Measurements from ENCODE around the gene PDE4A.
"Not testable (repeated sequence)": the region's sequence is repeated elsewhere in the genome, so short reads cannot be mapped to it uniquely, and the experiment has no call there.

Gene PDE4A

GRCh38 chr19:10424011-10424637, 3.8 kb downstream of the PDE4A start:
- peak; percentile 61 for DNase-seq (ENCODE audit: low spot score)

GRCh38 chr19:10427169-10427568, 6.8 kb downstream of the PDE4A start:
- DNase-seq (ENCODE audit: low spot score) = no peak

GRCh38 chr19:10428996-10429381, 8.7 kb downstream of the PDE4A start:
- DNase-seq (ENCODE audit: low spot score) = no peak

GRCh38 chr19:10430505-10431253, 10.3 kb downstream of the PDE4A start:
- DNase-seq (ENCODE audit: low spot score) = no peak

GRCh38 chr19:10431254-10431942, 11.1 kb downstream of the PDE4A start:
- no peak for DNase-seq (ENCODE audit: low spot score)

- DNase-seq (ENCODE audit: low spot score) = peak; percentile 32
Observed at GRCh38 chr19:10431943-10432735, 11.8 kb downstream of the PDE4A start.

- DNase-seq (ENCODE audit: low spot score) = no peak
Observed at GRCh38 chr19:10432736-10433130, 12.4 kb downstream of the PDE4A start.

GRCh38 chr19:10433131-10433536, 12.8 kb downstream of the PDE4A start:
- no peak for DNase-seq (ENCODE audit: low spot score)

- no peak for DNase-seq (ENCODE audit: low spot score)
Observed at GRCh38 chr19:10439588-10439987, 19.2 kb downstream of the PDE4A start.

- no peak for DNase-seq (ENCODE audit: low spot score)
Observed at GRCh38 chr19:10442698-10443097, 22.4 kb downstream of the PDE4A start.

- no peak for DNase-seq (ENCODE audit: low spot score)
Observed at GRCh38 chr19:10449037-10449436, 28.7 kb downstream of the PDE4A start.

- no peak for DNase-seq (ENCODE audit: low spot score)
Observed at GRCh38 chr19:10450191-10450852, 30.0 kb downstream of the PDE4A start.

GRCh38 chr19:10450853-10451609, 30.7 kb downstream of the PDE4A start:
- peak; percentile 70 for DNase-seq (ENCODE audit: low spot score)

- no peak for DNase-seq (ENCODE audit: low spot score)
Observed at GRCh38 chr19:10452726-10453618, 32.6 kb downstream of the PDE4A start.

GRCh38 chr19:10453852-10454251, 33.5 kb downstream of the PDE4A start:
- no peak for DNase-seq (ENCODE audit: low spot score)

GRCh38 chr19:10454267-10454666, 33.9 kb downstream of the PDE4A start:
- no peak for DNase-seq (ENCODE audit: low spot score)

- not testable (repeated sequence) for DNase-seq (ENCODE audit: low spot score)
Observed at GRCh38 chr19:10458733-10459132, 38.4 kb downstream of the PDE4A start.

- DNase-seq (ENCODE audit: low spot score) = no peak
Observed at GRCh38 chr19:10460714-10461046, 40.3 kb downstream of the PDE4A start.

- peak; percentile 76 for DNase-seq (ENCODE audit: low spot score)
Observed at GRCh38 chr19:10461047-10461949, 41.0 kb downstream of the PDE4A start.
